Keratinocyte (primary cell): ENCODE measurements around the gene SPATA33. TPM values are rescaled to one million over a fixed set of nuclear protein-coding genes. Genes with fewer than 3 reads are reported as not detected.

ENCODE experiments used
- DNase-seq: peaks from one replicate; pipeline ENCODE4 v3.0.0-alpha.2; 2011; ENCODE audit warnings: low read depth, missing footprints, low spot score
- FAIRE-seq: peaks from 2 replicates; lab custom pipeline; 2011; peaks lifted over from hg19 to GRCh38; lab: Jason Lieb, UNC
- H2AFZ ChIP-seq: 2 replicates; pipeline ENCODE4 v1.6.0; 2012; ENCODE audit warnings: low read length, control low read depth, inconsistent platforms; ENCODE audit not compliant: control insufficient read depth
- H3K27ac ChIP-seq: 2 replicates; pipeline ENCODE4 v1.5.1; 2011; ENCODE audit warnings: low read length; ENCODE audit not compliant: control insufficient read depth, insufficient read depth
- H3K27me3 ChIP-seq: 3 replicates; pipeline ENCODE4 v1.6.0; 2011; ENCODE audit warnings: low read length; ENCODE audit not compliant: control insufficient read depth, insufficient read depth; ENCODE audit errors: extremely low read depth
- H3K36me3 ChIP-seq, 2 experiments: 2 replicates in 1 of 2; 3 replicates in 1 of 2; pipeline ENCODE4 v1.5.1; 2011; ENCODE audit warnings: low read length in 2 of 2, mild to moderate bottlenecking in 1 of 2; ENCODE audit not compliant: control insufficient read depth in 2 of 2, insufficient read depth in 2 of 2; ENCODE audit errors: extremely low read depth in 1 of 2
- H3K4me1 ChIP-seq: 3 replicates; pipeline ENCODE4 v1.5.1; 2011; ENCODE audit warnings: low read length; ENCODE audit not compliant: control insufficient read depth, insufficient read depth; ENCODE audit errors: extremely low read depth
- H3K4me2 ChIP-seq: 3 replicates; pipeline ENCODE4 v1.6.0; 2011; ENCODE audit warnings: low read depth, low read length; ENCODE audit not compliant: control insufficient read depth, insufficient read depth; ENCODE audit errors: extremely low read depth
- H3K4me3 ChIP-seq, 3 experiments: fragments of 200-600 bp in 1 of 3; sonication (generic) in 1 of 3; 2 replicates in 2 of 3; 3 replicates in 1 of 3; pipeline ENCODE4 v1.5.1; 2011 to 2016; ENCODE audit warnings: low read length in 3 of 3, mild to moderate bottlenecking in 3 of 3, control low read depth in 2 of 3, inconsistent platforms in 1 of 3, low read depth in 1 of 3, mixed read lengths in 1 of 3, mixed run types in 1 of 3, moderate library complexity in 1 of 3; ENCODE audit not compliant: control insufficient read depth in 2 of 3, insufficient read depth in 2 of 3; ENCODE audit errors: extremely low read depth in 1 of 3
- H3K79me2 ChIP-seq: 2 replicates; pipeline ENCODE4 v1.6.0; 2012; ENCODE audit warnings: low read length; ENCODE audit not compliant: control insufficient read depth, insufficient read depth
- H3K9ac ChIP-seq: 3 replicates; pipeline ENCODE4 v1.6.0; 2011; ENCODE audit warnings: low read length; ENCODE audit not compliant: control insufficient read depth, insufficient read depth; ENCODE audit errors: extremely low read depth
- H3K9me1 ChIP-seq: 3 replicates; pipeline ENCODE4 v1.6.0; 2011; ENCODE audit warnings: low read length; ENCODE audit not compliant: control insufficient read depth, insufficient read depth; ENCODE audit errors: extremely low read depth
- H3K9me3 ChIP-seq: 2 replicates; pipeline ENCODE4 v1.5.1; 2012; ENCODE audit warnings: low read depth, low read length; ENCODE audit not compliant: control insufficient read depth
- H4K20me1 ChIP-seq: 3 replicates; pipeline ENCODE4 v1.6.0; 2011; ENCODE audit warnings: low read length; ENCODE audit not compliant: control insufficient read depth, insufficient read depth; ENCODE audit errors: extremely low read depth
- CTCF ChIP-seq, 3 experiments: IDR thresholded peaks in 1 of 3; conservative IDR thresholded peaks in 1 of 3; optimal IDR thresholded peaks in 1 of 3; 2 replicates in 2 of 3; 3 replicates in 1 of 3; pipeline versions ENCODE3 to v1.5.1; 2011; ENCODE audit warnings: low read length in 3 of 3, mild to moderate bottlenecking in 3 of 3, moderate library complexity in 2 of 3, control low read depth in 1 of 3, inconsistent platforms in 1 of 3; ENCODE audit not compliant: insufficient read depth in 2 of 3; ENCODE audit errors: extremely low read depth in 1 of 3
- EZH2 ChIP-seq: IDR thresholded peaks from one replicate; pipeline ENCODE4 v1.6.1; 2012; ENCODE audit warnings: inconsistent platforms, mild to moderate bottlenecking, low read length, moderate library complexity
- dilution Hi-C: fragments of 300-500 bp; cut with MboI; formaldehyde crosslinking; loops from one replicate; pipeline ENCODE4 v1.7.0; 2020; ENCODE audit warnings: low sequenced_read_pairs; ENCODE audit not compliant: extremely low pct_ligation_motif_present
- polyA minus RNA-seq, 3 experiments: library from RNA; depleted of rRNA, polyadenylated mRNA; stranded (reverse); fragments of >200 nt; gene quantifications; 1 replicate in 1 of 3; 2 replicates in 1 of 3; 3 replicates in 1 of 3; pipeline ENCODE4 v1.2.3, GENCODE V29; 2011
- polyA plus RNA-seq, 5 experiments: library from polyadenylated mRNA; depleted of rRNA in 3 of 5; stranded (reverse) in 3 of 5; stranded (forward) in 1 of 5; unstranded in 1 of 5; fragments of >200 nt; gene quantifications; 1 replicate in 1 of 5; 2 replicates in 3 of 5; 3 replicates in 1 of 5; pipeline versions ENCODE4 v1.2.1 to v1.2.3, GENCODE V29; 2011 to 2012; ENCODE audit warnings: missing spikeins in 2 of 5, low read depth in 1 of 5, low replicate concordance in 1 of 5

SPATA33 gene
- polyA plus RNA-seq = 4.5 to 6.0 TPM (median 5.3 TPM) in 3 replicates
- 2.6 TPM for polyA plus RNA-seq (2011; ENCODE audit: low read depth)
- 2.2 and 3.2 TPM in 2 replicates for polyA plus RNA-seq (2011; cell fraction: cytosol; rRNA removed)
- 10.7 and 13.5 TPM in 2 replicates for polyA plus RNA-seq (2011; cell fraction: nucleus; rRNA removed)
- polyA plus RNA-seq (2012; ENCODE audit: low replicate concordance) = 2.1 and 6.7 TPM in 2 replicates
- polyA minus RNA-seq = 3.3 to 5.0 TPM (median 3.6 TPM) in 3 replicates
- 3.8 TPM for polyA minus RNA-seq (2011; cell fraction: cytosol; rRNA and poly(A)+ RNA removed)
- 2.3 and 6.4 TPM in 2 replicates for polyA minus RNA-seq (2011; cell fraction: nucleus; rRNA and poly(A)+ RNA removed)

DNA sequence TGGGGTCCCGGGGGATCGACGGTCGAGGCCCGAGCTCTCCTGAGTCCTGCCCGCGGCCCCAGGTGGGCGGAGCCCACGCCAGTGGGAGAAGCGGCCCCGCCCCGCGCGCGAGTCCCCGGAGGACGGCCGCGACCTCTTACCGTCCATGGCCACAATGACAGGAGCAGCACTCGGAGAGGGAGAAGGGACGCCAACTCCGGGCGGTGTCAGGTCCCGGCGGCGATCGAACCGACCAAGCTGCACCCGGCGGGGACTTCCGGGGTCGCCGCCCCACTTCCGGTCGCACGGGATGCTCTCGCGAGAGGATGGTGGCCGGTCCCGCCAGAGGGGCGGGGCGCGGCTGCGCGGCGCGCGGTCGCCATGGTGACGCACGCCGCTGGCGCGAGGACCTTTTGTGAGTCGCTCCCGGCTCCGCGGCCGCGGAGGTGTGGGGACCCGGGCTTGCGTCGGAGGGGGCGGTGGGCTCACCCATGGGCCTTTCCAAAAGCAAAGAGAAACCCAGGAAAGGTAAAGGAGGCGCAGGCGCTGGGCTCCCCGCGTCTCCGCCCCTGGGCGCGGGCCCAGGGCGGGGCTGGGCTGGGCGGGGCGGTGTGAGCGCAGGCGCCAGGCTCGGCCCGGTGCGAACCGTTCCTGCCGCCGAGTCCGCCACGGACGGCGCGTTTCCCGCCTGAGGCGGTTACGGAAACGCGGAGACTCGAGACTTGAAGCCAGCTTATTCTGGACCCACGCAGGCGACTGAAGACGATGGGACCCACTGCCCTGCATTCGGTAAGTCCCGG lies at the start of gene SPATA33, which contains the start of gene CHMP1A:
TSS of gene SPATA33 (plus strand) at position 395 of the 779 bp plus-strand sequence. CDS start at position 471, 76 bp downstream.
TSS of gene CHMP1A (minus strand) at position 267 of the 779 bp plus-strand sequence. CDS start at position 147, 120 bp downstream.
- peaks cover 3% of the 10 kb centered on the region for H4K20me1 ChIP-seq
- H3K9me1 ChIP-seq = no peaks in the 10 kb centered on the region
- peak within 1 kb of the TSS; percentile 91 for H3K9ac ChIP-seq
- H3K27ac ChIP-seq = peak within 1 kb of the TSS; percentile 70
- H3K79me2 ChIP-seq = peaks cover 67% of the 10 kb centered on the region
- DNase-seq = peak; percentile 46
- TF ChIP-seq EZH2 (no peak), CTCF (optimal IDR thresholded peaks at IDR 0.05 in 1 of 3, IDR thresholded peaks at IDR 0.05 in 1 of 3, conservative IDR thresholded peaks at IDR 0.05 in 1 of 3; ENCODE audit: extremely low read depth in 1 of 3, insufficient read depth in 2 of 3, low read length in 3 of 3) (no peak)
- FAIRE-seq = no peak
- no peaks in the 10 kb centered on the region for H3K27me3 ChIP-seq
- dilution Hi-C loops = no loop called here
- peaks cover 14 to 33% of the 10 kb centered on the region in 2 experiments for H3K36me3 ChIP-seq
- no peaks in the 10 kb centered on the region for H3K9me3 ChIP-seq
- peaks cover 13% of the 10 kb centered on the region for H3K4me1 ChIP-seq
- peak within 1 kb of the TSS; percentile 91 for H2AFZ ChIP-seq
- peak within 1 kb of the TSS; percentile 97 for H3K4me2 ChIP-seq
- peak within 1 kb of the TSS; percentile 78 to 99 (median 96) for H3K4me3 ChIP-seq

- no peak for FAIRE-seq
- dilution Hi-C loops = no loop called here
- TF ChIP-seq CTCF (optimal IDR thresholded peaks at IDR 0.05 in 1 of 3, IDR thresholded peaks at IDR 0.05 in 1 of 3, conservative IDR thresholded peaks at IDR 0.05 in 1 of 3; ENCODE audit: extremely low read depth in 1 of 3, insufficient read depth in 2 of 3, low read length in 3 of 3) (no peak), EZH2 (no peak)
These were observed 49.5 kb upstream of the SPATA33 start for GRCh38 chr16:89607937-89608740.

More at GRCh38 chr16:89607937-89608740, 49.5 kb upstream of the SPATA33 start:
- no peaks in the 10 kb centered on the region for H3K9me3 ChIP-seq
- H3K79me2 ChIP-seq = no peaks in the 10 kb centered on the region
- H3K4me1 ChIP-seq = peaks cover 16% of the 10 kb centered on the region
- no peaks in the 10 kb centered on the region for H3K36me3 ChIP-seq
- DNase-seq = no peak
- H3K9ac ChIP-seq = no peak overlapping the region
- no peak overlapping the region for H3K27ac ChIP-seq
- no peak overlapping the region for H2AFZ ChIP-seq
- peak overlapping the region; percentile 37 for H3K4me2 ChIP-seq
- H3K4me3 ChIP-seq = no peak overlapping the region
- peaks cover 9% of the 10 kb centered on the region for H3K27me3 ChIP-seq
- H3K9me1 ChIP-seq = no peaks in the 10 kb centered on the region
- H4K20me1 ChIP-seq = no peaks in the 10 kb centered on the region
